HG02642 (cell line): ENCODE measurements around the gene TNFRSF8.

Experiments
- ATAC-seq: cut with Tn5 transposase; IDR thresholded peaks from one replicate; pipeline ENCODE4 v1.9.1; 2021; ENCODE audit warnings: mild to moderate bottlenecking; ENCODE audit not compliant: unreplicated experiment, poor library complexity

Gene TNFRSF8

GRCh38 chr1:12151465-12151864 lies 88.4 kb downstream of the TNFRSF8 start:
- ATAC-seq: no peak

GRCh38 chr1:12152113-12152891 lies 89.2 kb downstream of the TNFRSF8 start:
- ATAC-seq: peak; percentile 75

GRCh38 chr1:12153181-12153785 lies 90.2 kb downstream of the TNFRSF8 start:
- ATAC-seq: no peak

GRCh38 chr1:12155328-12155727 lies 92.2 kb downstream of the TNFRSF8 start:
- ATAC-seq: no peak

GRCh38 chr1:12157366-12158231 lies 94.5 kb downstream of the TNFRSF8 start:
- ATAC-seq: no peak

- no peak for ATAC-seq
These were observed 95.4 kb downstream of the TNFRSF8 start for GRCh38 chr1:12158357-12159092.

- ATAC-seq: no peak
These were observed 96.7 kb downstream of the TNFRSF8 start for GRCh38 chr1:12159816-12160215.

GRCh38 chr1:12161324-12161661 lies 98.2 kb downstream of the TNFRSF8 start:
- peak; percentile 2 for ATAC-seq

GRCh38 chr1:12161662-12162458 lies 98.8 kb downstream of the TNFRSF8 start:
- peak; percentile 68 for ATAC-seq

GRCh38 chr1:12162459-12163137 lies 99.5 kb downstream of the TNFRSF8 start:
- ATAC-seq: no peak

GRCh38 chr1:12163210-12163609 lies 100.1 kb downstream of the TNFRSF8 start:
- no peak for ATAC-seq

GRCh38 chr1:12164210-12164609 lies 101.1 kb downstream of the TNFRSF8 start:
- no peak for ATAC-seq

GRCh38 chr1:12165342-12165741 lies 102.2 kb downstream of the TNFRSF8 start:
- no peak for ATAC-seq

GRCh38 chr1:12166834-12167492 lies 103.9 kb downstream of the TNFRSF8 start, which contains the start of gene TNFRSF1B:
Gene TNFRSF1B (plus strand): TSS chr1:12166991. CDS start chr1:12167092, 101 bp downstream.
- ATAC-seq: peak; percentile 49

- ATAC-seq: peak; percentile 29
These were observed 104.7 kb downstream of the TNFRSF8 start for GRCh38 chr1:12167493-12168429.

GRCh38 chr1:12168451-12169160 lies 105.5 kb downstream of the TNFRSF8 start:
- no peak for ATAC-seq
